GM23248 (cell line): ENCODE results near the gene SPATC1L.

ENCODE experiments used
- EZH2 ChIP-seq: fragments of 200-600 bp; sonication (generic); IDR thresholded peaks from 2 replicates; pipeline ENCODE4 v1.6.1; 2018; ENCODE audit warnings: antibody characterized with exemption, mild to moderate bottlenecking; ENCODE audit not compliant: insufficient read depth, poor library complexity, severe bottlenecking
- EZH2phosphoT487 ChIP-seq: fragments of 200-600 bp; sonication (generic); IDR thresholded peaks from 2 replicates; pipeline ENCODE4 v1.6.1; 2018; ENCODE audit warnings: antibody characterized with exemption, moderate library complexity, mild to moderate bottlenecking, low read depth; ENCODE audit not compliant: insufficient read depth

GRCh38 chr21:46180778-46181391, 3.4 kb downstream of the SPATC1L start:
- TF ChIP-seq EZH2phosphoT487 (no peak), EZH2 (no peak)
